IPS-15b (cell line): ENCODE measurements around the gene PACS2.
"Not testable (repeated sequence)": the region's sequence is repeated elsewhere in the genome, so short reads cannot be mapped to it uniquely, and the experiment has no call there.

ENCODE experiments used
- H3K27me3 ChIP-seq: one replicate; pipeline ENCODE4 v1.6.1; 2013; ENCODE audit warnings: low read length; ENCODE audit not compliant: control insufficient read depth, insufficient read depth
- H3K36me3 ChIP-seq: one replicate; pipeline ENCODE4 v1.6.1; 2013; ENCODE audit warnings: low read length; ENCODE audit not compliant: control insufficient read depth, insufficient read depth
- H3K4me1 ChIP-seq: one replicate; pipeline ENCODE4 v1.6.1; 2013; ENCODE audit warnings: mild to moderate bottlenecking, low read length; ENCODE audit not compliant: control insufficient read depth, insufficient read depth
- H3K4me3 ChIP-seq: one replicate; pipeline ENCODE4 v1.5.1; 2013; ENCODE audit warnings: low read depth, low read length
- H3K9ac ChIP-seq: one replicate; pipeline ENCODE4 v1.6.1; 2013; ENCODE audit warnings: low read depth, mild to moderate bottlenecking, low read length
- H3K9me3 ChIP-seq: one replicate; pipeline ENCODE4 v1.6.1; 2013; ENCODE audit warnings: mild to moderate bottlenecking, low read length; ENCODE audit not compliant: control insufficient read depth, insufficient read depth

PACS2 gene

DNA sequence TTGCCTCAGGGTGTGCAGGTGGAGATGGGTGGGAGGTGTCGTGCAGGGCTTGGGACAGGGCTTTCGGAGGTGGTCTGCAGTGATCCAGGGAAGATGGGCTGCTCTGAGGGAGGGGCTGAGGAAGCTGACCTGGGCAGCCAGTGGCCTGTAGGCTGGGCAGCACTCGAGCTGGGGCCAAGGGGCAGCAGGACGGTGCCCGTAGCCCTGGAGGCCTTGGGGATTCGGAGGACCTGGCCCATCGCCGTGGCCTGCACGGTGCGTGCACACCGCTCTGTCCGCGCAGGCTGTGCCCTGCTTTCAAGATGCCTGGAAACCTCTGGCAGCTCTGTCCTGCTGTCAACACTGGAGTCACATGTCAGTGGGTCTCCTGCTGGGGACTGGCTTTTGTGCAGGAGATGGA lies 9.1 kb downstream of the PACS2 start:
- Histone ChIP-seq H3K4me1 (peaks cover 16% of the 10 kb centered on the region), H3K9ac (peak overlapping the region; percentile 37), H3K9me3 (no peaks in the 10 kb centered on the region), H3K36me3 (no peaks in the 10 kb centered on the region), H3K27me3 (no peaks in the 10 kb centered on the region), H3K4me3 (no peak overlapping the region)

DNA sequence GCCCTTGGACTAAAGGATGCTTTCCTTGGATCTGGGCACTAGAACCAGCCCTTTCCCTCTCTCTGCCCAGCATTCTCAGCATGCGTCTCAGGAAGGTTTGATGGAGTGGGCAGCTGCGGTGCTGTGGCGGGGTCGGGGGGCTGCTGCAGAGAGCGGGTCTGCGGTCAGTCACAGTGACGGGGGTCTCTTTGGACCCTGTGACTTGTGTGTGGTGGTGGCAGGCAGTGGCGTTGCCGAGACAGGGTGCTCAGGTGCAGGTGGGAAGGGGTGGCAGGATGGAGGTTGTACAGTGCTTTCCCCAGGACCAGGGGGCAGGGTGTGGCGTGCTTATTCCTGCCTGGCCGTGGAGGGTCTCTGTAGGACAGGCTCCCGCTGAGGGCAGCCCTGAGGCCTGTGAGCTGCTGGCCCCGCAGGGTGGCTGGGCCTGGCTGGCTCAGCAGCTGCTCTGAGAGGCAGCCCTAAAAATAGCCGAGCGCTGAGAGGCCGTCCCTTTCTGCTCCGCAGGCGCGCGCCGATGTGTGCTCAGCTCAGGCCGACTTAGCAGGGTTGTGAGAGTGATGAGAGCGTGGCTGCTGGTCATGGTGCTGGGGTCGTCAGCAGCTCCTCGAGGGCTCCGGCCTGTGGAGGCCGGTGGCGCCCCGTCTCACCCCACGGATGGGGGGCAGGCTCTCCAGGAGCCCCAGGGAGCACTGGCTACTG lies 9.7 kb downstream of the PACS2 start:
- H3K36me3 ChIP-seq: no peaks in the 10 kb centered on the region
- H3K9me3 ChIP-seq: no peaks in the 10 kb centered on the region
- peaks cover 16% of the 10 kb centered on the region for H3K4me1 ChIP-seq
- H3K4me3 ChIP-seq: no peak overlapping the region
- H3K27me3 ChIP-seq: no peaks in the 10 kb centered on the region
- H3K9ac ChIP-seq: peak overlapping the region; percentile 54

DNA sequence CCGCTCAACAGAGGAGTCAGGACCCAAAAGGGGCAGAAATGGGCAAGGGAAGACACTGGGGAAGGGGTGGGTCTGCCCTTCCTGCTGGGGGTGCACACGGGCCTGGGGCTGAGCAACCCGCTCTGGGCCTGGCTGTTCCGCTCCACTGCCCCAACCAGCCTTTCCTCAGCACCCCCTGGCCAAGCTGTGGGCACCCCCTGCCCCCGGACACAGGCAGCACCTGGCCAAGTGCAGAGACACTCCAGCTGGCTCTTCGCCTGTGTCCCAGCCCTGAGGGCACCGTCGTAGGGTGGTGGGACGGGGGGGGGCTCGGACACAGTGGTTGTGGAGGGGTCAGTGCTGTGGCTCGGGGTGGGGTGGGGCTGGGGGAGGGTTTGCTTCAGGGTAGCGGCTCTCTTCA lies 10.3 kb downstream of the PACS2 start:
- Histone ChIP-seq H3K9me3 (no peaks in the 10 kb centered on the region), H3K4me1 (peaks cover 16% of the 10 kb centered on the region), H3K27me3 (no peaks in the 10 kb centered on the region), H3K9ac (peak overlapping the region; percentile 54), H3K4me3 (no peak overlapping the region), H3K36me3 (no peaks in the 10 kb centered on the region)

DNA sequence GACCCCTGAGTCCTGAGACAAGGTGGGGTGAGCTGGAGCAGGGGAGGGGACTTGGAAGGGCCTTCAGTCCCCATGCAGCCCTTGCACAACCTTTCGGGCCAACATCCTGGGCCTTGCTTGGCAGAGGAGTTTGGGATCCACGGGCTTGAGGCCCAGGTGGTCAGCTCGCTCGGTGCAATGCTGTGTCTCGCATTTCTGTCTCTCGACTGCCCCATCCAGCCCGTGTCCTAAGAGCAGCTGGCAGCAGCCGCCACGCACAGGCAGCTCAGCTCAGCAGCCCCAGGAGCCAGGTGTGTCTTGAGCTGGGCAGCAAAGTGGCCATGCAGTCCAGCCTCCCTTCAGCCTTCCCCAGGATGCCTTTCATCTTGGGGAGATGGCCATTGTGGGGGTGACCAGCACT lies 10.8 kb downstream of the PACS2 start:
- Histone ChIP-seq H3K9me3 (no peaks in the 10 kb centered on the region), H3K4me3 (no peak overlapping the region), H3K9ac (peak overlapping the region; percentile 48), H3K27me3 (no peaks in the 10 kb centered on the region), H3K4me1 (peaks cover 16% of the 10 kb centered on the region), H3K36me3 (no peaks in the 10 kb centered on the region)

DNA sequence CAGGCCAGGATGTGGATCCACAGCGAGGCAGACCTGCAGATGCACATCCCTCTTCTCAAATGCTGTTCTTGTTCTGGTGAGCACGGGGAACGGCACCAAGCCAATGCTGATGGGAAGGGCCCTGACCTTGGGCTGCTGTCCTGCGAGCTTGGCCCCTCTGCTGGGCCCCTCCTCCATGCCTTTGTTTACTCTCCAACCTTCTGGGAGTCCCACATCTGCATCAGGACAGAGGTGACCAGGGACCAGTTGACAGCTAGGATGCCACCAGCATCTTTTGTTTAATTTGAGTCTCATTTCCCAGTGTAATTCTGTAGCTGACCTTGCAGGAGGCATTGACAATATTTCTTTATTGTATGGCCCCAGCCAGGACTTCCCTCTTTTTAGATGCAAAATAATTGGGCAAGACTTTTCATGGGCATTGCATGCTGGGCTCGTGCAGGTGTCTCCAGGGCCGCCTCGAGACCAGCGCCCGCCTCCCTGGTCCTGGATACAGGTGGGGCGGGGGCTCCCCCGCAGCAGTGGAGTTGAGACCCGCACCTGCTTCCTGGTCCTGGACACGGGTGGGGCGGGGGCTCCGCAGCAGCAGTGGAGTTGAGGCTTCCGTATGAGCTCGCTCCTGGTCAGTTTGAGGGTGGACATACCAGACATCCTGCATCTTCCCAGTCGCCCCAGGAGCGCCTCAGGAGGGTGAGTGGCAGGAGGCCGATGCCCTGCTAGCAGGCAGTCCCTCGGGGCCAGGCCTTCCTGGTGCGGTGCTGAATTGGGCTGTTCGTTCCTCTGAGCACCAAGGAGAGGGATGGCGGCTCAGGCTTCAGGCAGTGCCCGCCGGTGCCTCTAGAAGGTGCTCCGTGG lies 11.4 kb downstream of the PACS2 start:
- Histone ChIP-seq H3K4me3 (no peak overlapping the region), H3K9me3 (no peaks in the 10 kb centered on the region), H3K4me1 (peaks cover 17% of the 10 kb centered on the region), H3K36me3 (no peaks in the 10 kb centered on the region), H3K9ac (peak overlapping the region; percentile 48), H3K27me3 (no peaks in the 10 kb centered on the region)

DNA sequence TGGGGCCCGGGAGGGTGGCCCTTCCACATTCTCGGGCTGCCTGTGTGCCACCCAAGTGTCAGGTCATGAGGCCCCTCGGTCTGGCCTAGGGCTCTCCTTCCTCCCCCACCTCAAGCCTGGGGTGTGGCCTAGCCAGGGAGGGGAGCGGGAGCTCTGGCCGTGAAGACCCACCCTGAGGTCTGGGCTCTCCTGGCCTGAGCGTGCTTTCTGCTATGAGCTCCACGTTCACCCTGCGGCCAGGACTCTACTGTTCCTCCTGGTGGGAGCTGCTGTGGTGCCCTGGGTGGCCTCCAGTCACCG lies 12.0 kb downstream of the PACS2 start:
- Histone ChIP-seq H3K9me3 (no peaks in the 10 kb centered on the region), H3K4me1 (peaks cover 17% of the 10 kb centered on the region), H3K27me3 (no peaks in the 10 kb centered on the region), H3K4me3 (no peak overlapping the region), H3K36me3 (no peaks in the 10 kb centered on the region), H3K9ac (peak overlapping the region; percentile 32)

DNA sequence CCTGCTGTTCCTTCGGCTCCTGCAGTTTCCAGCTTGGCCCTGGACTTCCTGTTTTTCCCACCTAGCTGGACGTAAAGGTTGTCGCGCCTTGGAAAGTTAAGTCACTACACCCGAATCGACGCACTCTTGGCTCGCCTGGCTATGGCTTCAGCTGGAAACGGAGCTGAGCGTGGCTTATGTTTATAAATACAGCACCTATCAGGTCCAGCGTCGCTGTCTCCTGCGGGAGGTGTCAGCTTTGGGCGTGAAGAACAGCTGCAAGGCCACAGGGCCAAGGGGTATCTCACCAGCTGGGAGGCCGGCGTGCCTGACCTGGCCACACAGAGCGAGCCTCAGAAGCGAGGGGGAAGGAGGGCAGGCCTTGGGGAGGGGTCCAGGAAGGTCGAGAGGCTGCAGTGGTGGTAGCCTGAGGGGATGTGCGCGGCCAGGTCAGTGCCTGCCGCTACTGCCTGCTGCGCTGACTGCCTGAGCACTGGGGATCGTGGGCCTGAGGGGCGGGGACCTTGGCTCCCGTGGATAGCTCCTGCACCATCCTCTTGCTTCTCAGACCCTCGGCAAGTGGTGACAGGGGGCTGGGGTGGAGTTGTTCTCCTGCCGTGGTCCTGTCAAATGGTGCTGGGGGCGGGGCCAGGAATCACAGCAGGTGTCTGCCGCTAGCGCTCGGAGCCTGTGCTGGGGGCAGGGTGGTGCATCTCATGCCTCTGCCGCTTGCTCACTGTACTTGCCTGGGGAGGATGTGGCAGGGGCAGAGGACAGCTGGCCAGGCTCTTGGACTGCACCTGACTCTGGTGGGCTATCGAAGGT lies 12.5 kb downstream of the PACS2 start:
- Histone ChIP-seq H3K9ac (peak overlapping the region; percentile 32), H3K4me3 (no peak overlapping the region), H3K4me1 (peaks cover 17% of the 10 kb centered on the region), H3K27me3 (no peaks in the 10 kb centered on the region), H3K9me3 (no peaks in the 10 kb centered on the region), H3K36me3 (no peaks in the 10 kb centered on the region)

DNA sequence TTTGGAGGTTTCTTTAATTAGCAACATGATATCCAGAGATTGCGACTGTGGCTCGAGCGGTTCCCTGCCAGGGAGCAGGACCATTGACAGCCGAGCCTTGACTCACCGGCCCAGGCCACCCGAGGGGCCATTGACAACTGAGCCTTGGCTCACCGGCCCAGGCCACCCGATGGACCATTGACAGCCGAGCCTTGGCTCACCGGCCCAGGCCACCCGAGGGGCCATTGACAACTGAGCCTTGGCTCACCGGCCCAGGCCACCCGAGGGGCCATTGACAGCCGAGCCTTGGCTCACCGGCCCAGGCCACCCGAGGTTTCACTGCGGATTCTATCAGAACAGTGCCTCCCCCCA lies 13.1 kb downstream of the PACS2 start:
- H3K36me3 ChIP-seq, H3K27me3 ChIP-seq, H3K9ac ChIP-seq, H3K4me3 ChIP-seq, H3K9me3 ChIP-seq: not testable (repeated sequence)
- peaks cover 17% of the 10 kb centered on the region for H3K4me1 ChIP-seq

DNA sequence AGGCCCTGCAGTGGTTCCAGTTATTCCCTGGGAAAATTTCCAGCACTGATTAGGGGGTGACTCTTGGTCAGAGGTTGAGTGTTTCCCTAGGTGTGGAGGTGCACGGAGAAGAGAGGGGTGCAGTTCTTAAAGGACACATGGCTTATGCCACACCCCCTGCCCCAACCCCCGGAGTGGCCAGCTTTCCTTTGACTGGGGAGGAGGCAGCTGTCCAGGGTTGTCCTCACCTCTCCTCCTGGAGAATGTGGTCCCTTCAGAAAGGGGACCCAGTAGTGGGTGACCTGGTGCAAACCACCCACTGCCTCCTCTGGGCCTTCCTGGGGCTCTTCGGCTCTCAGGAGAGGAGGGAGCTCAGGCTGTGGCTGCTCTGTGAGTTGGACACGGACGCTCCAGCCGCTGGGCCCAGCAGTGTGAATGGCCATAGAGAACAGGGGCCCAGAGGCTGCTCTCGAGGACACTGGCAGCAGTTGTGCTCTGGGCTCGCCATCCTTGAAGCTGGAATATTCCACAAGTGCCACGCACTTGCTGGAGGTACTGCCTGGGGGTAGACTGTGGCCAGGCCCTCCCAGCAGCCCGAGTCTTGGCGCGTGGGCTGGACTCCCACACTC lies 13.6 kb downstream of the PACS2 start:
- H3K4me3 ChIP-seq: no peak overlapping the region
- H3K36me3 ChIP-seq: no peaks in the 10 kb centered on the region
- no peaks in the 10 kb centered on the region for H3K27me3 ChIP-seq
- peaks cover 17% of the 10 kb centered on the region for H3K4me1 ChIP-seq
- H3K9me3 ChIP-seq: no peaks in the 10 kb centered on the region
- H3K9ac ChIP-seq: no peak overlapping the region

DNA sequence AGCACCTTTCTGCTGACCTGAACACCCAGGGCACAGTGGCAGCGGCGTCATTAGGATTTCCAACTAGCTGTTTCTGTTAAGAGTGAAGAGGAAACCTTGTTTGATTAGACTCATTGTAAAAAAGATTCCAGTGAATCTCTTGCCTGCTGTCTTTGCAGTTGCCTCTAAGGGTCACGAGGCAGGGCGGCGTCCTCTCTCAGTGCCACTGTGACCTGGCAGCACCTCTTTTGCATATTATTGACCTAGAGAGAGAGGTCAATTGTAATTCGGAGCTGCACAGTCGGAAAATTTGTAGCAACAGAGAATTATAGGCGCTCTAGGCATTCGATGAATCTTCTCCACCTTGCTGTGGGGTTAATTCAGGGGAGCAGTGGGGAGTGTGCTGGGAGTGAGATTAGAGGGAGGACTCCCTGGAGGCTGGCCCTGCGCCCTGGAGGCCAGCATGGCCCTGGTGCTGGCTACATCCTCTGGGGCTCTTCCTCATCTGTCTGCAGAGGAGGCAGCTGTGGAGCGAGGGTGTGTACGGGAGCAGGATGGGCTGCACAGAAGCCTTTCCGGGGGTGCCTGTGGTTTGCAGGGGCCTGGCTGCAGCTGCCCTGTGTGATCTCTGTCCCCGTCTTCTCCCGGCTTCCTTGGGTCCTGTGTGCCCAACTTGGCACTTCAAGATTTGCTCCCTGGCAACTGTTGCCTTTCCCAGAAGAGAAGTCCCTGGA lies 14.3 kb downstream of the PACS2 start:
- Histone ChIP-seq H3K4me1 (peaks cover 15% of the 10 kb centered on the region), H3K9ac (no peak overlapping the region), H3K27me3 (no peaks in the 10 kb centered on the region)

More for the DNA sequence above, 14.3 kb downstream of the PACS2 start:
- Histone ChIP-seq H3K9me3 (no peaks in the 10 kb centered on the region), H3K4me3 (no peak overlapping the region), H3K36me3 (peaks cover 2% of the 10 kb centered on the region)
